ENCODE measurements around the gene NRAS.

Gene NRAS

GRCh38 chr1:114671939-114672275 lies 44.7 kb downstream of the NRAS start:
- no peak for FAIRE-seq

GRCh38 chr1:114671011-114671938 lies 45.3 kb downstream of the NRAS start:
- FAIRE-seq: no peak

- FAIRE-seq: no peak
These were observed 46.2 kb downstream of the NRAS start for GRCh38 chr1:114670083-114671010.

- FAIRE-seq: no peak
These were observed 46.9 kb downstream of the NRAS start, which contains the start of gene DENND2C for GRCh38 chr1:114669562-114670082. TSS of gene DENND2C (minus strand) at chr1:114670049. CDS start at chr1:114625984, 44,065 bp downstream.

- no peak for FAIRE-seq
These were observed 47.6 kb downstream of the NRAS start for GRCh38 chr1:114668784-114669561.

GRCh38 chr1:114668373-114668772 lies 48.2 kb downstream of the NRAS start:
- no peak for FAIRE-seq

GRCh38 chr1:114666954-114667353 lies 49.6 kb downstream of the NRAS start:
- FAIRE-seq: no peak

GRCh38 chr1:114660238-114660637 lies 56.3 kb downstream of the NRAS start:
- no peak for FAIRE-seq

Data from TTC549 (cell line).